Activated CD8-positive, alpha-beta memory T cell treated with anti-CD3 and anti-CD28 coated beads, Interleukin-2, amount 50 U/mL, for 1 hour (primary cell): ENCODE data around the gene KCNH8.
"Not testable (repeated sequence)": the region's sequence is repeated elsewhere in the genome, so short reads cannot be mapped to it uniquely, and the experiment has no call there.

ENCODE experiments used
- DNase-seq: peaks from one replicate; pipeline ENCODE4 v3.0.0-alpha.2; 2020; ENCODE audit errors: extremely low read depth

The KCNH8 gene

GRCh38 chr3:19173945-19174344 lies 25.6 kb downstream of the KCNH8 start:
- DNase-seq = no peak

- no peak for DNase-seq
Measured at GRCh38 chr3:19183584-19183983, 35.3 kb downstream of the KCNH8 start.

GRCh38 chr3:19190126-19190525 lies 41.8 kb downstream of the KCNH8 start:
- DNase-seq = no peak

- no peak for DNase-seq
Measured at GRCh38 chr3:19190602-19191001, 42.3 kb downstream of the KCNH8 start.

- no peak for DNase-seq
Measured at GRCh38 chr3:19199131-19199530, 50.8 kb downstream of the KCNH8 start.

- no peak for DNase-seq
Measured at GRCh38 chr3:19202303-19202702, 54.0 kb downstream of the KCNH8 start.

GRCh38 chr3:19202754-19203153 lies 54.4 kb downstream of the KCNH8 start:
- DNase-seq = no peak

GRCh38 chr3:19206540-19206939 lies 58.2 kb downstream of the KCNH8 start:
- DNase-seq = no peak

GRCh38 chr3:19213603-19214220 lies 65.4 kb downstream of the KCNH8 start:
- no peak for DNase-seq

- no peak for DNase-seq
Measured at GRCh38 chr3:19215427-19215826, 67.1 kb downstream of the KCNH8 start.

- no peak for DNase-seq
Measured at GRCh38 chr3:19216669-19217337, 68.5 kb downstream of the KCNH8 start.

- no peak for DNase-seq
Measured at GRCh38 chr3:19220311-19220710, 72.0 kb downstream of the KCNH8 start.

GRCh38 chr3:19221081-19221480 lies 72.8 kb downstream of the KCNH8 start:
- DNase-seq = no peak

- no peak for DNase-seq
Measured at GRCh38 chr3:19226479-19226878, 78.2 kb downstream of the KCNH8 start.

- no peak for DNase-seq
Measured at GRCh38 chr3:19228167-19228566, 79.9 kb downstream of the KCNH8 start.

- no peak for DNase-seq
Measured at GRCh38 chr3:19229086-19229485, 80.8 kb downstream of the KCNH8 start.

GRCh38 chr3:19229881-19230280 lies 81.6 kb downstream of the KCNH8 start:
- DNase-seq = not testable (repeated sequence)

- no peak for DNase-seq
Measured at GRCh38 chr3:19231792-19232461, 83.6 kb downstream of the KCNH8 start.

- DNase-seq = no peak
Measured at GRCh38 chr3:19232566-19232965, 84.3 kb downstream of the KCNH8 start.

- not testable (repeated sequence) for DNase-seq
Measured at GRCh38 chr3:19233882-19234784, 85.8 kb downstream of the KCNH8 start.

GRCh38 chr3:19248143-19248542 lies 99.8 kb downstream of the KCNH8 start:
- DNase-seq = no peak

- DNase-seq = no peak
Measured at GRCh38 chr3:19248767-19249166, 100.5 kb downstream of the KCNH8 start.
